ENCODE results near the gene TRIM54. TPM values are rescaled to one million over a fixed set of nuclear protein-coding genes. Genes with fewer than 3 reads are reported as not detected.
A peak's percentile ranks its signal among the peaks of the same experiment; 100 is the strongest.

The TRIM54 gene
- polyA plus RNA-seq (2013, experiment 1 of 2; ENCODE audit: insufficient read length) = 0.19 TPM
- 0.16 TPM for polyA plus RNA-seq (2013, experiment 2 of 2; ENCODE audit: insufficient read length)

GRCh38 chr2:27281855-27282559 lies at the start of gene TRIM54:
TSS of gene TRIM54 (plus strand) at chr2:27282429. CDS start at chr2:27282732, 303 bp downstream.
- DNase-seq = no peak

GRCh38 chr2:27233341-27233740 lies 48.9 kb upstream of the TRIM54 start:
- DNase-seq = no peak

DNA sequence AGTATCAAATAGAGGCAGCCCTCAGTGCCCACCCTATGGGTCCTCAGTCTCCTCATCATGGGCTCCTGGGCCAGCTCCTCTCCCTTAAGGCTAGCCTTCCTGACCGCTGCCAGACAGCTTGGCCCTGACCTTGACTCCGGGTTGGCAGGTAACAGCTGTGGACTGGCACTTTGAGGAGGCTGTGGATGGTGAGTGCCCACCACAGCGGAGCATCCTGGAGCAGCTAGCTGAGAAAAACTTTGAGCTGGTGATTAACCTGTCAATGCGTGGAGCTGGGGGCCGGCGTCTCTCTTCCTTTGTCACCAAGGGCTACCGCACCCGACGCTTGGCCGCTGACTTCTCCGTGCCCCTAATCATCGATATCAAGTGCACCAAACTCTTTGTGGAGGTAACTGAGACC lies 46.1 kb upstream of the TRIM54 start:
- DNase-seq = no peak

DNA sequence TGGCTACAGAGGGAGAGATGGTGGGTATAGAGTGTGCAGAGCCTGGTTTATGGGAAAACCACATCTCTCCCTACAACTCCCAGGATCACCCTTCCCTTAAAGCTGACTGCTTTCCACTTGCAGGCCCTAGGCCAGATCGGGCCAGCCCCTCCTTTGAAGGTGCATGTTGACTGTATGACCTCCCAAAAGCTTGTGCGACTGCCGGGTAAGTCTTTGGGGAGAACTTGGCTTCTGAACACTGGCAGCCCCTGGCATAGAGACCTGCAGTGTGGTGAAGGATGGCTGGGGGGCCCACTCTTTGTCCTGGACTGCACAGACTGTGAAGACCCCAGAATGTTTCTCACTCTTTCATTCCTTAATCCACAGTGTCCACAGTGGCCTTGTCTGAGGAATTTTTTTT lies 45.6 kb upstream of the TRIM54 start:
- DNase-seq = no peak

- no peak for DNase-seq
Observed at GRCh38 chr2:27237341-27237945, 44.8 kb upstream of the TRIM54 start.

DNA sequence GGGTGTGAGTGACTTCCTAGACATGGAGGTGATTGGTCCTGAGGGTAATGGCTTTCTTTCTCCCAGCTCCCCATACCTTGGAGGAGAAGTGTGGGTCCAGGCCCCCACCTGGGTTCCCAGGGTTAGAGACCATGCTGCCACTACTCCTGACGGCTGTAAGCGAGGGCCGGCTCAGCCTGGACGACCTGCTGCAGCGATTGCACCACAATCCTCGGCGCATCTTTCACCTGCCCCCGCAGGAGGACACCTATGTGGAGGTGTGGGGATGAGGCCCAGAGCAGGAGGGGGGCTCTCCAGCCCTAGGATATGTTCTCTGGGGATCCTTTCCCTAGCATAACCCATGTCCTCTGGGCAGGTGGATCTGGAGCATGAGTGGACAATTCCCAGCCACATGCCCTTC lies 43.3 kb upstream of the TRIM54 start:
- DNase-seq = no peak

GRCh38 chr2:27240406-27240805 lies 41.8 kb upstream of the TRIM54 start:
- DNase-seq = no peak

GRCh38 chr2:27241761-27242613 lies 40.2 kb upstream of the TRIM54 start:
- no peak for DNase-seq

- no peak for DNase-seq
Observed at GRCh38 chr2:27242614-27242951, 39.6 kb upstream of the TRIM54 start.

GRCh38 chr2:27243391-27244130 lies 38.7 kb upstream of the TRIM54 start:
- no peak for DNase-seq

- DNase-seq = no peak
Observed at GRCh38 chr2:27245116-27245515, 37.1 kb upstream of the TRIM54 start.

DNA sequence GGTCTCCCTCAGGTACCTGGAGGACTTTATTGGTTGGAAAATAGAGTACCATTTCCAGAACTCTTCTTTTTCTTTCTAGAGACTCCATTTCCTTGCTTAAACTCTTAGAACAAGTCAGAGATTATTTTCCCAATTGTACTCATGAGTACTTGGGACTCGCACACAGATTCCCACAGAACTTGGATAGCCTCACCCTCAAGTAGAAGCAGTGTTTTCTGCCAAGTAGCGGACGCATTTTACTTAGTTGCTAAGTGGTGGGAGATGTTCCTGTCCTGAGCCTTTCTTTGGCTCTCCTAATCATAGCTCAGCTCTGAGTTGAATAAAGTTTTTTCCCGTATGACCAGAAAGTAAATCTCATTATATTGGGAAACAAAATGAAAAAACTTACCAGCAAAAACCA lies 36.6 kb upstream of the TRIM54 start:
- DNase-seq = no peak

DNA sequence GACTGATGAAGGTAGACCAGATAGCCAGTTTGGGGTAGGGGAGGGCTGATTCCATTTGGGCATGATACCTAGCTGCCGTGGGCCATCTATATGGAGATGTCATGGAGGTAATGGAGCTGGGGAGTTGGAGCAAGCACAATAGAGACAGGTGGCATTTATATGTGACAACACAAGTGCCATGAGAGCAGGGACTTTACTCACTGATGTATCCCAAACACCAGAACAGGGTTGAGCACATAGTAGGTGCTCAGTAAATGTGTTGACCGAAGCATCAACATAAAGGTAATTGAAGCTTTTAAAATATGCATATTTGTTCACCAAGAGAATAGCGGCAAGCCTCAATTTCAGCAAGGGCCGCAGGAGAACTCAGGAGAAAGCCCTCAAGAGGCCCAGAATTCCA lies 34.3 kb upstream of the TRIM54 start:
- no peak for DNase-seq

DNA sequence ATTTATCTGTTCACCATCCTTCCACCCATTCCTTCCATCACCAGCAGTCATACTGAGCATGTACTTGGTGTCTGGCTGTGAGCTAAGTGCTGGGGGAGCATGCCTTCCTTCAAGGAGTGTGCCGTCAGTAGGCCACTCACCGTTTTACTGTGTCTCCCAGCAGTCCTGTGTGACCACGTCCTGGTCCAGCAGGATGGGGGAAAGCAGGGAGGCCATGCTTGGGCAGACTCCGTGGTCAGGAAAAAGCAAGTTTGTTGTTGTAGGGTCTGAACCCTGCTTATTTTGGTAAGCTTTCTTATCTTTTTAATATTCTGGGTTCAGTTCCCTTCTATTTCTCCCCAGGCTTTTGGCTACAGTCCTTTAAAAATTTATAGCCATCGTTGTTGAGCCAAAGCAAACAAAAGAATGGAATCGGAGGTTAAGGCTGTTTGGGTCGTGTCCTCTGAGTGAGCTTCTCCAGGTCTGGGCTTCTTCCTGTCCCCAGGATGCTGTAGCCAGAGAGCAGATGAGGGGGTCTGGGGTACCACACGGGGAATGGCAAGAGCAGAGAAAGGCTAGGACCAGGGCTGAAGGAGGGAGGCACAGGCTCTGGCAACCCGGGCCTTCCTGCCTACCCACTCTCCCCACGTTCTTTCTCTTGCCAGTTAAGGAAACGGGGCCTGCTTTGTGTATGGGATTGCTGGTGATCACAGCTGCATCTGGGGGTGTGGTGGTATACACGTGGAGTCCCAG lies 32.9 kb upstream of the TRIM54 start:
- DNase-seq = no peak

GRCh38 chr2:27249891-27250651 lies 32.2 kb upstream of the TRIM54 start:
- DNase-seq = peak; percentile 29

- DNase-seq = no peak
Observed at GRCh38 chr2:27250652-27251379, 31.4 kb upstream of the TRIM54 start.

- no peak for DNase-seq
Observed at GRCh38 chr2:27251766-27252165, 30.5 kb upstream of the TRIM54 start.

GRCh38 chr2:27255187-27255586 lies 27.0 kb upstream of the TRIM54 start:
- DNase-seq = no peak

DNA sequence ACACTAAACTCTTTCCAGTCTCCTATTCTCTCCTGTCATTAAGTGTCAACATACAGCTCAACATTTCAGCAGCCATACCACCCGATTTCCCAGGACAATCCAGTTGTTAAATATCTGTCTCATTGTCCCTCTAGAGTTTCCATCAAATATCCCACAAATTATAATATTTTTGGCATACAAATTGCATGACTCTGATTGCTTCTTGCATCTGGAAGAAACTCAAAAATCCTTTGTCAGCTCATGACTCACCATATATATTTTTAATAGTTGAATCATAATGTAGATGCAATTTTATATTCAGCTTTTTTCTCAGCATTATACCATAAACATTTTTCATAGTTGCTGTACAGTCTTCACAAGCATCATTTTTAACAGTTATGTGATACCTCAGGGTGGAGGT lies 26.6 kb upstream of the TRIM54 start:
- DNase-seq = peak; percentile 60

- DNase-seq = no peak
Observed at GRCh38 chr2:27256855-27257454, 25.3 kb upstream of the TRIM54 start.
